ENCODE data around the gene SYNGR2.

- TF ChIP-seq ISL1 (CRISPR knock-in tag; IDR thresholded peaks at IDR 0.05) (no peak), OSR1 (CRISPR knock-in tag; IDR thresholded peaks at IDR 0.05) (no peak)
Measured at GRCh38 chr17:78140169-78141051, 28.0 kb upstream of the SYNGR2 start.
